Esophagus (tissue), 2 donors: ENCODE data around the gene PIGR. TPM values are rescaled to one million over a fixed set of nuclear protein-coding genes. Genes with fewer than 3 reads are reported as not detected.

Source experiments
- H3K27ac ChIP-seq, 2 donors: one replicate each; pipeline ENCODE4 v1.5.1; 2013; ENCODE audit warnings: low read depth in 2 of 2, mild to moderate bottlenecking in 2 of 2, inconsistent platforms in 1 of 2, low read length in 1 of 2, moderate library complexity in 1 of 2
- H3K27me3 ChIP-seq, 2 donors: one replicate each; pipeline ENCODE4 v1.6.1; 2013; ENCODE audit warnings: low read length in 2 of 2, control low read depth in 1 of 2, mild to moderate bottlenecking in 1 of 2; ENCODE audit not compliant: insufficient read depth in 2 of 2, control insufficient read depth in 1 of 2
- H3K36me3 ChIP-seq, 2 donors: one replicate each; pipeline ENCODE4 v1.6.1; 2013; ENCODE audit warnings: low read length in 1 of 2; ENCODE audit not compliant: control insufficient read depth in 2 of 2, insufficient read depth in 2 of 2
- H3K4me1 ChIP-seq, 2 donors: one replicate each; pipeline ENCODE4 v1.6.1; 2013; ENCODE audit warnings: low read length in 1 of 2; ENCODE audit not compliant: control insufficient read depth in 2 of 2, insufficient read depth in 2 of 2
- H3K4me3 ChIP-seq, 2 donors: one replicate each; pipeline ENCODE4 v1.5.1; 2013; ENCODE audit warnings: low read length in 2 of 2, mild to moderate bottlenecking in 2 of 2, low read depth in 1 of 2, moderate library complexity in 1 of 2
- H3K9me3 ChIP-seq, 2 donors: one replicate each; pipeline ENCODE4 v1.6.1; 2013; ENCODE audit warnings: mild to moderate bottlenecking in 2 of 2, low read depth in 1 of 2, low read length in 1 of 2, moderate library complexity in 1 of 2; ENCODE audit not compliant: control insufficient read depth in 2 of 2, insufficient read depth in 1 of 2
- WGBS, 2 donors: extraction: QIAGEN DNeasy Blood & Tissue Kit; methylation state at CpG; one replicate each; pipeline ENCODE4 v1.1.7; 2013; 5-methylcytosine and 5-hydroxymethylcytosine counted together
- polyA plus RNA-seq, 2 donors: library from polyadenylated mRNA; stranded (reverse); fragments of 200-250 nt; gene quantifications; one replicate each; pipeline ENCODE4 v1.2.3, GENCODE V29; 2013
- donor health status: healthy with polysubstance abuse.
- donor health status: Bipolar disorder and iron deficiency.

The PIGR gene
- polyA plus RNA-seq, 2 donors = 0.24 to 1.2 TPM

DNA sequence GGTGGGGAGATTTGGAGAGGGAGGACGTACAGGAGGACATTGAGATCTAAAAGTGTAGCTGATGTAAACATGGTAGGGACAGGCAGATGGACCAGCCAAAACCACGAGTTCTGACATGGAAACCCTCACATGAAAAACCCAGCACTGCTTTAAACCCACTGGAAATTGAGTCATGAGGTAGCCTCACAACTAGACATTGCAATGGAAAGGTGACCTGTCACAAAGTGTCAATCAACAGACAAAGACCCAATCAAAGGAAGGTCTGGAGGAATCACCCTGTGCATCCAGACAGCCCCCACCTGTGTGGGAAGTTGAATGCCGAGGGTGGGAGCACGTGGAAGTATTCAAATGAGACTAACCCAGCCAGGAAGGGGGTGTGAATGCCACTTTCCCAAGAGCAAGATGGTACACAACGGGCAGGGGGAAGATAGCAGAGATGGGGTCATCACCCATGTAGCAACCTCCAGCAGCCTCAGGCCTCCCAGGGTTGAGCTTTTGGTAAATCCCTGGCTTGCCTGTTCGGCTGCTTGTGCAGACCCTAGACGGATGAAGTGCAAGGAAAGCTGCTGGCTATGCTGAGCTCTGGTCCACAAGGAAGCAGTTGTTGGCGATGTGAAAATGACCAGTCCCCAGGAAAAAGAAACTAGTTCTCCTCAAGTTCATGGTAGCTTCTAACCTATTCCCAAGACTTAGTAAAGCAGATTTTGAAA is 30.1 kb downstream of the PIGR start:
- Histone ChIP-seq H3K4me1 (no peaks in the 10 kb centered on the region), H3K27ac (no peak overlapping the region)
- 75 to 78% methylated on average over 8 of the region's 8 CpGs for WGBS, 2 donors

GRCh38 chr1:206915030-206915735 is 31.1 kb downstream of the PIGR start:
- H3K9me3 ChIP-seq = no peaks in the 10 kb centered on the region
- H3K27ac ChIP-seq = no peak overlapping the region
- H3K27me3 ChIP-seq = no peaks in the 10 kb centered on the region
- no peak overlapping the region for H3K4me3 ChIP-seq
- 82 to 85% methylated on average over 15 of the region's 15 CpGs for WGBS, 2 donors
- H3K36me3 ChIP-seq = no peaks in the 10 kb centered on the region
- H3K4me1 ChIP-seq = no peaks in the 10 kb centered on the region

More for the DNA sequence above, 30.1 kb downstream of the PIGR start:
- H3K9me3 ChIP-seq = no peaks in the 10 kb centered on the region
- H3K4me3 ChIP-seq = no peak overlapping the region
- H3K36me3 ChIP-seq = no peaks in the 10 kb centered on the region
- H3K27me3 ChIP-seq = no peaks in the 10 kb centered on the region

GRCh38 chr1:206913766-206914537 is 32.3 kb downstream of the PIGR start:
- H3K27ac ChIP-seq = no peak overlapping the region
- H3K4me1 ChIP-seq = peaks cover 6% of the 10 kb centered on the region in 2 donors
- no peaks in the 10 kb centered on the region for H3K27me3 ChIP-seq
- no peaks in the 10 kb centered on the region for H3K9me3 ChIP-seq
- H3K36me3 ChIP-seq = no peaks in the 10 kb centered on the region
- no peak overlapping the region for H3K4me3 ChIP-seq
- WGBS, 2 donors = 84 to 87% methylated on average over 12 of the region's 12 CpGs

DNA sequence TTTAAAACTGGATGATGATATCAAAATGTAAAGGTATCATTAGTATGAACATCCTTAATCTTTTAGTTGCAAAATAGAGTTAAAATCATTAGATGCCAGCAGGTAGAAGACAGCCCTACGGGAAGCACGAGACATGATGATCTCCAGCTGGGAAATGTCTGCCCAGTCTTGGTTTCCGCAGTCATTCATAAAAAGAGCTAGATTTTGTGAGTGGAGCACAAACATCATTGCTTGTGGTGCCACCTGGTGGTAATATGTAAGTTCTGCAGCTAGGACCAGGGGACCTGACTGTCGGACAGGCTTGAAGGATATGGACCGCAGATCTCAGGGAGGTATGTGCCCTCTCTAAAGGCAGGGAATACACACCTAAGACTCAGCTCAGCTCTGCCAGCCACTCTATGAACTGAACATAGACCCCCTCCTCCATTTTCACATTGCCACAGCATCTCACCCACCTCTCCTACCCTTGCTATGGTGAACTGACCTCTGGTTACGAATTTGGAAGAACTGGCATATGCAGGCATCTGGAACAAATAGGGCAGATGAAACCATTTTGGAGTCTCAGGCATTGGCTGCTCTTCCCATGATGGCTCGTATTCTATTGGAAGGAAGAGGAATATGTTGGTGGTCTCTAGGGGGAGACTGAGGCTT is 33.7 kb downstream of the PIGR start:
- Histone ChIP-seq H3K9me3 (no peaks in the 10 kb centered on the region), H3K36me3 (no peaks in the 10 kb centered on the region), H3K27me3 (no peaks in the 10 kb centered on the region), H3K4me3 (no peak overlapping the region), H3K27ac (no peak overlapping the region), H3K4me1 (peaks cover 6% of the 10 kb centered on the region in 2 donors)
- WGBS, 2 donors = 21 to 29% methylated on average over 7 of the region's 7 CpGs

- no peak overlapping the region for H3K4me3 ChIP-seq
- H3K27me3 ChIP-seq = no peaks in the 10 kb centered on the region
- 0 to 7% methylated on average over 1 of the region's 1 CpG for WGBS, 2 donors
- no peaks in the 10 kb centered on the region for H3K36me3 ChIP-seq
- peaks cover 6 to 10% of the 10 kb centered on the region in 2 donors for H3K4me1 ChIP-seq
- H3K27ac ChIP-seq = no peak overlapping the region
- H3K9me3 ChIP-seq = no peaks in the 10 kb centered on the region
Observed at GRCh38 chr1:206911064-206911663, 35.1 kb downstream of the PIGR start.

GRCh38 chr1:206909883-206910318 is 36.4 kb downstream of the PIGR start:
- Histone ChIP-seq H3K36me3 (no peaks in the 10 kb centered on the region), H3K9me3 (peaks cover 0 to under 1% of the 10 kb centered on the region in 2 donors), H3K4me3 (peak overlapping the region; percentile 38 to 48), H3K4me1 (peaks cover 6 to 10% of the 10 kb centered on the region in 2 donors), H3K27me3 (no peaks in the 10 kb centered on the region), H3K27ac (peak overlapping the region; percentile 70 to 75)
- 24 to 27% methylated on average over 14 of the region's 14 CpGs for WGBS, 2 donors

GRCh38 chr1:206909161-206909882 is 36.9 kb downstream of the PIGR start:
- H3K4me3 ChIP-seq = peak overlapping the region; percentile 38 to 48
- WGBS, 2 donors = 1 to 2% methylated on average over 69 of the region's 69 CpGs
- H3K27ac ChIP-seq = peak overlapping the region; percentile 70 to 75
- no peaks in the 10 kb centered on the region for H3K27me3 ChIP-seq
- H3K9me3 ChIP-seq = peaks cover 0 to 2% of the 10 kb centered on the region in 2 donors
- no peaks in the 10 kb centered on the region for H3K36me3 ChIP-seq
- H3K4me1 ChIP-seq = peaks cover 6 to 10% of the 10 kb centered on the region in 2 donors

GRCh38 chr1:206908038-206908437 is 38.2 kb downstream of the PIGR start:
- no peak overlapping the region for H3K4me3 ChIP-seq
- WGBS, 2 donors = 89 to 94% methylated on average over 10 of the region's 10 CpGs
- no peaks in the 10 kb centered on the region for H3K27me3 ChIP-seq
- H3K27ac ChIP-seq = no peak overlapping the region
- peaks cover 6 to 10% of the 10 kb centered on the region in 2 donors for H3K4me1 ChIP-seq
- no peaks in the 10 kb centered on the region for H3K36me3 ChIP-seq
- peaks cover 0 to 2% of the 10 kb centered on the region in 2 donors for H3K9me3 ChIP-seq
